Adrenal gland (tissue), 12 donors: ENCODE data around the gene SLC22A15. TPM values are rescaled to one million over a fixed set of nuclear protein-coding genes. Genes with fewer than 3 reads are reported as not detected.

Experiments used
- DNase-seq, 7 donors: peaks; one replicate each; pipeline ENCODE4 v3.0.0-alpha.2; 2019 to 2020
- H3K27ac ChIP-seq, 5 donors: fragments of 200-600 bp; sonication (generic) in 4 of 5; 1 replicate in 3 of 5; 2 replicates in 2 of 5; pipeline versions ENCODE4 v1.5.1 to v1.8.0; 2016 to 2020; ENCODE audit warnings: mild to moderate bottlenecking in 1 of 5
- H3K27me3 ChIP-seq: fragments of 200-600 bp; 2 replicates; pipeline ENCODE4 v1.8.0; 2021
- H3K36me3 ChIP-seq, 2 donors: fragments of 200-600 bp; replicated peaks in 1 of 2; 1 replicate in 1 of 2; 2 replicates in 1 of 2; pipeline versions ENCODE4 v1.5.1 to v1.8.0; 2018 to 2022
- H3K4me1 ChIP-seq, 2 donors: fragments of 200-600 bp; replicated peaks in 1 of 2; 1 replicate in 1 of 2; 2 replicates in 1 of 2; pipeline versions ENCODE4 v1.5.1 to v1.8.0; 2018 to 2021
- H3K4me3 ChIP-seq, 4 donors: fragments of 200-600 bp; sonication (generic) in 3 of 4; one replicate each; pipeline ENCODE4 v1.5.1; 2016 to 2018
- H3K9me3 ChIP-seq, 3 donors: fragments of 200-600 bp; sonication (generic) in 1 of 3; replicated peaks in 1 of 3; 1 replicate in 2 of 3; 2 replicates in 1 of 3; pipeline versions ENCODE4 v1.5.1 to v1.8.0; 2016 to 2021
- POLR2A ChIP-seq, 2 donors: fragments of 450-650 bp; IDR thresholded peaks; one replicate each; pipeline ENCODE4 v1.6.1; 2017; ENCODE audit warnings: antibody characterized with exemption in 2 of 2, mild to moderate bottlenecking in 2 of 2, moderate library complexity in 1 of 2
- WGBS, 4 donors: extraction: QIAGEN DNeasy Blood & Tissue Kit in 2 of 4; methylation state at CpG; one replicate each; pipeline versions ENCODE4 v1.1.5 to v1.1.7; 2013 to 2017; 5-methylcytosine and 5-hydroxymethylcytosine counted together
- intact Hi-C, 2 donors: fragments of 100-400 bp; cut with DNase I; formaldehyde crosslinking; loops; one replicate each; pipeline versions ENCODE4 v1.14.1 to v1.15.0; 2022 to 2023
- polyA plus RNA-seq, 3 donors: library from polyadenylated mRNA; stranded (reverse); fragments of 200-250 nt in 2 of 3; fragments of 350-450 nt in 1 of 3; fragmentation: Illumina TruSeq in 1 of 3; extraction: RNeasy Lipid Tissue Mini Kit (QIAGEN cat#74804) in 1 of 3; gene quantifications; one replicate each; pipeline ENCODE4 v1.2.3, GENCODE V29; 2013 to 2014
- total RNA-seq, 9 donors: library from RNA; depleted of rRNA in 4 of 9; stranded (reverse); fragments of >200 nt in 4 of 9; fragments of 120-200 nt in 1 of 9; fragmentation: NEBNext Ultra II Directional in 1 of 9; extraction: Animal tissue kit (Norgen Biotek cat#: 25700) in 1 of 9; gene quantifications; one replicate each; pipeline versions ENCODE4 v1.1.0 to v1.2.4, GENCODE V29; 2013 to 2023
- TF ChIP-seq, protein P1 (sequence below), 6 experiments: fragments of 450-650 bp in 4 of 6; fragments of 200-600 bp in 2 of 6; sonication (generic) in 1 of 6; IDR thresholded peaks; 1 replicate in 5 of 6; 2 replicates in 1 of 6; pipeline versions ENCODE4 v1.5.1 to v1.8.0; 2016 to 2021; ENCODE audit warnings: antibody characterized with exemption in 6 of 6, mild to moderate bottlenecking in 2 of 6, moderate library complexity in 1 of 6
- donor health status: healthy with polysubstance abuse.
- donor health status: Bipolar disorder and iron deficiency.
- donor health status: DM: yes; HTN: yes; CAD: no.
- donor health status: DM: no; HTN: no; CAD: no.
- donor health status: DM: no; HTN: no; CAD: no.
- donor health status: DM: yes; HTN: yes; CAD: no.

The SLC22A15 gene
- total and polyA plus RNA-seq, 12 donors = 1.2 to 27.2 (median 5.8) TPM

DNA sequence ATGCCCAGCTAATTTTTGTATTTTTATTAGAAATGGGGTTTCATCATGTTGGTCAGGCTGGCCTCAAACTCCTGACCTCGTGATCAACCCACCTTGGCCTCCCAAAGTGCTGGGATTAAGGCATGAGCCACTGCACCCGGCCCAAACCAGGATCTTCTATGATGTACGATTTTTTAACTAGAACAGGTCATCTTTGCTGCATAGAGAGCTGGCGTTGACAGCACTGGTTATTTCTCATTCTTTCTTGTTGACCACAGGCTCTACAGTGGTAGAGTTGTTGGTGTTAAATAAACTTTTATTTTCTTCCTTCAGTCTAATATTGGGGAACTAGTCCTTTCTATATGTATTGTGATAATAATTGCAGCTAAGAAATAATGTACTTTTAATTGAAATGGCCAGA lies 131.1 kb downstream of the SLC22A15 start:
- Histone ChIP-seq H3K4me1 (no peaks in the 10 kb centered on the region), H3K27ac (no peak overlapping the region), H3K36me3 (no peaks in the 10 kb centered on the region), H3K4me3 (no peak overlapping the region), H3K27me3 (no peaks in the 10 kb centered on the region), H3K9me3 (no peaks in the 10 kb centered on the region)
- 72 to 88% (median 76%) methylated on average over 4 of the region's 4 CpGs for WGBS, 4 donors
- no peak for DNase-seq
- intact Hi-C loops = no loop called here
- TF ChIP-seq, protein P1, sequence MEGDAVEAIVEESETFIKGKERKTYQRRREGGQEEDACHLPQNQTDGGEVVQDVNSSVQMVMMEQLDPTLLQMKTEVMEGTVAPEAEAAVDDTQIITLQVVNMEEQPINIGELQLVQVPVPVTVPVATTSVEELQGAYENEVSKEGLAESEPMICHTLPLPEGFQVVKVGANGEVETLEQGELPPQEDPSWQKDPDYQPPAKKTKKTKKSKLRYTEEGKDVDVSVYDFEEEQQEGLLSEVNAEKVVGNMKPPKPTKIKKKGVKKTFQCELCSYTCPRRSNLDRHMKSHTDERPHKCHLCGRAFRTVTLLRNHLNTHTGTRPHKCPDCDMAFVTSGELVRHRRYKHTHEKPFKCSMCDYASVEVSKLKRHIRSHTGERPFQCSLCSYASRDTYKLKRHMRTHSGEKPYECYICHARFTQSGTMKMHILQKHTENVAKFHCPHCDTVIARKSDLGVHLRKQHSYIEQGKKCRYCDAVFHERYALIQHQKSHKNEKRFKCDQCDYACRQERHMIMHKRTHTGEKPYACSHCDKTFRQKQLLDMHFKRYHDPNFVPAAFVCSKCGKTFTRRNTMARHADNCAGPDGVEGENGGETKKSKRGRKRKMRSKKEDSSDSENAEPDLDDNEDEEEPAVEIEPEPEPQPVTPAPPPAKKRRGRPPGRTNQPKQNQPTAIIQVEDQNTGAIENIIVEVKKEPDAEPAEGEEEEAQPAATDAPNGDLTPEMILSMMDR (IDR thresholded peaks at IDR 0.05) = no peak
- no peak for TF ChIP-seq POLR2A (IDR thresholded peaks at IDR 0.05)

GRCh38 chr1:116110567-116111523 lies 134.5 kb downstream of the SLC22A15 start, which contains the start of gene MAB21L3:
Gene MAB21L3 (plus strand): TSS chr1:116111399. CDS start chr1:116112616, 1,217 bp downstream.
- H3K9me3 ChIP-seq = no peaks in the 10 kb centered on the region
- WGBS, 4 donors = 67 to 80% (median 72%) methylated on average over 12 of the region's 12 CpGs
- intact Hi-C loops = no loop called here
- no peak for DNase-seq
- H3K27ac ChIP-seq = no peak within 1 kb of the TSS
- no peak within 1 kb of the TSS for H3K4me3 ChIP-seq
- H3K27me3 ChIP-seq = no peaks in the 10 kb centered on the region
- TF ChIP-seq, protein P1 (IDR thresholded peaks at IDR 0.05) = no peak
- TF ChIP-seq POLR2A (IDR thresholded peaks at IDR 0.05) = no peak
- H3K4me1 ChIP-seq = no peaks in the 10 kb centered on the region
- H3K36me3 ChIP-seq = no peaks in the 10 kb centered on the region

DNA sequence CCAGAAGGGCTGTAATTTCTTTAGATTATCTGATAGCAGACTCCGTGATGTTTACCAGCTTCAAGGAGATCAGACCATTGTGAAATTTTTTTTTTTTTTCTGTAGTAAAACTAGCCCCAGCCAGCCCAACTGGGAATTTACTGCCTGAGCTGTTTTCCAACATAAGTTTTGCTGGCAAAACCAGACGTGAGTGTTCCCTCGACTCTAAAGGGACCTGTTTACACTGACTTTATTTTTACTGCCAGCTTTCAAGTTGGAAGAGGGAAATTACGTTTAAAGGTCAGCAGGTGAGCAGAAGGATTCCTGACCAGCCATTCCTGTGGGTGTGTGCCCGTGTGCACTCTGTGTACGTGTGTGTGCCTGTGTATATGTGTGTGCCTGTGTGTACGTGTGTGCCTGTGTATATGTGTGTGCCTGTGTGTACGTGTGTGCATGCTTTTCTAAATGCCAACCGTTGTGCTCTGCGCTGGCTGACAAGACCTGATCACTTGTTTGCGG lies 135.3 kb downstream of the SLC22A15 start:
- WGBS, 4 donors = 62 to 67% (median 64%) methylated on average over 11 of the region's 11 CpGs
- H3K27ac ChIP-seq = no peak overlapping the region
- no peak overlapping the region for H3K4me3 ChIP-seq
- no peak for DNase-seq
- TF ChIP-seq POLR2A (IDR thresholded peaks at IDR 0.05) = no peak
- TF ChIP-seq, protein P1 (IDR thresholded peaks at IDR 0.05) = no peak
- H3K36me3 ChIP-seq = no peaks in the 10 kb centered on the region
- no peaks in the 10 kb centered on the region for H3K9me3 ChIP-seq
- no peaks in the 10 kb centered on the region for H3K4me1 ChIP-seq
- no peaks in the 10 kb centered on the region for H3K27me3 ChIP-seq
- intact Hi-C loops = no loop called here

- TF ChIP-seq POLR2A (IDR thresholded peaks at IDR 0.05) = no peak
- TF ChIP-seq, protein P1 (IDR thresholded peaks at IDR 0.05) = no peak
Observed at GRCh38 chr1:116112388-116113140, 136.3 kb downstream of the SLC22A15 start.

More at GRCh38 chr1:116112388-116113140, 136.3 kb downstream of the SLC22A15 start:
- H3K4me1 ChIP-seq = no peaks in the 10 kb centered on the region
- H3K9me3 ChIP-seq = no peaks in the 10 kb centered on the region
- intact Hi-C loops = no loop called here
- DNase-seq = no peak
- WGBS, 4 donors = 65 to 83% (median 74%) methylated on average over 4 of the region's 4 CpGs
- no peaks in the 10 kb centered on the region for H3K36me3 ChIP-seq
- no peak overlapping the region for H3K4me3 ChIP-seq
- H3K27ac ChIP-seq = no peak overlapping the region
- no peaks in the 10 kb centered on the region for H3K27me3 ChIP-seq
